Measurements from ENCODE around the gene KYNU. TPM values are rescaled to one million over a fixed set of nuclear protein-coding genes. Genes with fewer than 3 reads are reported as not detected.

Gene KYNU
- total RNA-seq, 1 experiment from 2014 or later, result 0.37 TPM

GRCh38 chr2:142930835-142931398 is 53.5 kb downstream of the KYNU start:
- Histone ChIP-seq H4K20me1 (ENCODE audit: control insufficient read depth, insufficient read depth, insufficient read length) (no peaks in the 10 kb centered on the region), H3K23ac (ENCODE audit: insufficient read length, low read depth, low read length) (no peak overlapping the region), H3K4me1 (ENCODE audit: insufficient read depth, low read length) (no peaks in the 10 kb centered on the region; the same call in 1 of the 2 replicates), H2BK12ac (ENCODE audit: insufficient read length, low read depth, low read length) (no peak overlapping the region), H2BK20ac (ENCODE audit: low read depth, low read length, poor library complexity, severe bottlenecking) (no peak overlapping the region), H3K4me2 (ENCODE audit: insufficient read depth, insufficient read length, low read length) (no peak overlapping the region), H3K18ac (ENCODE audit: insufficient read length, low read depth, low read length) (no peak overlapping the region), H3K14ac (ENCODE audit: insufficient read depth, low read length) (no peak overlapping the region), H2AK5ac (ENCODE audit: insufficient read length, low read length) (no peak overlapping the region), H4K8ac (replicated peaks; ENCODE audit: insufficient read length, low read depth, low read length) (no peak overlapping the region), H2BK5ac (ENCODE audit: insufficient read length, low read length) (no peak overlapping the region), H3K9me3 (ENCODE audit: control insufficient read depth, low read depth, low read length) (no peaks in the 10 kb centered on the region), H3K79me2 (ENCODE audit: insufficient read depth, low read length) (no peaks in the 10 kb centered on the region), H3K27me3 (ENCODE audit: insufficient read depth, low read length) (no peaks in the 10 kb centered on the region), H4K5ac (ENCODE audit: insufficient read length, low read depth, low read length) (no peak overlapping the region), H3K4ac (ENCODE audit: low read depth, low read length) (no peak overlapping the region), H3K23me2 (ENCODE audit: insufficient read length, low read depth, low read length, poor library complexity, severe bottlenecking) (no peaks in the 10 kb centered on the region), H3T11ph (ENCODE audit: low read length) (no peak overlapping the region), H2BK15ac (ENCODE audit: low read depth, low read length) (no peak overlapping the region), H3K56ac (ENCODE audit: insufficient read length, low read depth, low read length) (no peak overlapping the region), H2BK120ac (ENCODE audit: low read depth, low read length, poor library complexity, severe bottlenecking) (no peak overlapping the region), H2AFZ (ENCODE audit: low read length) (no peak overlapping the region), H4K91ac (ENCODE audit: insufficient read length, low read depth, low read length) (no peak overlapping the region), H3K79me1 (ENCODE audit: insufficient read depth, low read depth, low read length, poor library complexity, severe bottlenecking) (no peaks in the 10 kb centered on the region), H3K27ac (ENCODE audit: insufficient read length, low read depth, low read length) (no peak overlapping the region), H3K9ac (ENCODE audit: extremely low read depth, insufficient read length, low read length) (no peak overlapping the region)
- Mint-ChIP-seq H3K4me3 (no peak overlapping the region), H3K36me3 (ENCODE audit: insufficient read depth in 1 of 3, low read depth in 3 of 3) (peaks cover 0 to 3% (median 0%) of the 10 kb centered on the region in 3 experiments; a peak in 2 of 7 replicates), H3K4me1 (peaks cover 3 to 5% of the 10 kb centered on the region in 2 experiments; a peak in 3 of 4 replicates), H3K27ac (no peak overlapping the region), H3K9me3 (peaks cover 0 to 6% of the 10 kb centered on the region in 2 experiments; a peak in 2 of 5 replicates), H3K27me3 (ENCODE audit: low read depth) (no peaks in the 10 kb centered on the region; the same call in 1 of the 2 replicates)
- no peak for DNase-seq
- TF ChIP-seq CTCF (conservative IDR thresholded peaks at IDR 0.05), result no peak
- no CpG with 5 or more reads among the region's 22 CpGs for WGBS (ENCODE audit: extremely low coverage, insufficient read length, low lambda C conversion rate)

Data from H9 (cell line).